ENCODE data around the gene ZNF205.

The ZNF205 gene

GRCh38 chr16:3101841-3102470 lies 10.4 kb upstream of the ZNF205 start:
- peak in 1 of 5 experiments; percentile 62 for DNase-seq

GRCh38 chr16:3106205-3106928 lies 6.0 kb upstream of the ZNF205 start:
- peak; percentile 80 to 94 (median 84) for DNase-seq

GRCh38 chr16:3112881-3113574 lies 642 bp downstream of the ZNF205 start:
- no peak for DNase-seq

- no peak for DNase-seq
These were observed 1.5 kb downstream of the ZNF205 start for GRCh38 chr16:3113765-3114479.

- DNase-seq, result no peak
These were observed 2.6 kb downstream of the ZNF205 start for GRCh38 chr16:3115003-3115402.

GRCh38 chr16:3115561-3115960 lies 3.2 kb downstream of the ZNF205 start:
- DNase-seq, result no peak

GRCh38 chr16:3118204-3118790 lies 5.9 kb downstream of the ZNF205 start:
- no peak for DNase-seq

GRCh38 chr16:3118846-3119245 lies 6.5 kb downstream of the ZNF205 start:
- no peak for DNase-seq

GRCh38 chr16:3119286-3119685 lies 6.9 kb downstream of the ZNF205 start:
- DNase-seq, result no peak

GRCh38 chr16:3119701-3120408 lies 7.5 kb downstream of the ZNF205 start:
- DNase-seq, result no peak

GRCh38 chr16:3120435-3120834 lies 8.0 kb downstream of the ZNF205 start:
- DNase-seq, result no peak

GRCh38 chr16:3121851-3122467 lies 9.6 kb downstream of the ZNF205 start:
- DNase-seq, result no peak

GRCh38 chr16:3122926-3123570 lies 10.7 kb downstream of the ZNF205 start:
- DNase-seq, result no peak

- DNase-seq, result peak; percentile 91 to 97 (median 95)
These were observed 11.8 kb downstream of the ZNF205 start for GRCh38 chr16:3123986-3124886.

GRCh38 chr16:3127745-3128144 lies 15.4 kb downstream of the ZNF205 start:
- no peak for DNase-seq

GRCh38 chr16:3129137-3130131 lies 17.0 kb downstream of the ZNF205 start:
- DNase-seq, result peak; percentile 37 to 94 (median 67)

GRCh38 chr16:3131755-3132377 lies 19.5 kb downstream of the ZNF205 start:
- peak in 1 of 5 experiments; percentile 43 for DNase-seq

- no peak for DNase-seq
These were observed 21.5 kb downstream of the ZNF205 start for GRCh38 chr16:3133844-3134243.
